ENCODE data around the gene SLC35F1.

The SLC35F1 gene

DNA sequence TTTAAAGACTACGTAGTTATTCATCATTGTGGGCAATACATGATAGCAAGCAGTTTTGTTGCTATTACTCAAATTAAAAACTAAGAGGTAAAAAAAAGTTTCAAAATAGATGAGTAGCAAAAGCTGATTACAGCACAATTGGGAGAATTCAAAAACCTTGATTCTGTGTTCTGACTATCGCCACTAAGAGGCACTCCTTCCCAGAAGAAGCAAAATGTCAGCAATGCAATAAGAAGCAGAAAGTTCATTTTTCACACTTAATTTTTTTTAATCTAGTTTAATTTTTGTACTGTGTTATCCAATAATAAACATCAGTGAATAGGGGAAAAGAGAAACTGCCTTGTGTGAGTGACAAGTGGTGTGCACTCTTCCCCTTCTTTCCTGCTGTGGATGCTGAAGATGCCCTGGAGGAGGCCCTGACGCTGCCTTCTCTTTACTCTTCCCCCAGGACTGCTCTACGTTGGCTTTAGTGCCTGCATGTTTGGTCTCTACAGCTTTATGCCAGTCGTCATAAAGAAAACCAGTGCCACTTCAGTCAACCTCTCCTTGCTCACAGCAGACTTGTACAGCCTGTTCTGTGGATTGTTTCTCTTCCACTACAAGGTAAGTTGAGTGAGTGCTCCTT is 377.8 kb downstream of the SLC35F1 start:
- peaks cover 36% of the 10 kb centered on the region for H3K27me3 Mint-ChIP-seq
- no peaks in the 10 kb centered on the region for H3K9me3 Mint-ChIP-seq
- H3K4me1 Mint-ChIP-seq, result no peaks in the 10 kb centered on the region
- H3K4me3 Mint-ChIP-seq, result no peak overlapping the region
- no peak overlapping the region for H3K27ac Mint-ChIP-seq (ENCODE audit: low read depth)
- no peaks in the 10 kb centered on the region for H3K36me3 Mint-ChIP-seq (ENCODE audit: insufficient read depth)
- ATAC-seq (replicated peaks; ENCODE audit: extremely low read depth, poor library complexity, severe bottlenecking) (no peak), DNase-seq (ENCODE audit: low spot score in 2 of 2) (no peak)

DNA sequence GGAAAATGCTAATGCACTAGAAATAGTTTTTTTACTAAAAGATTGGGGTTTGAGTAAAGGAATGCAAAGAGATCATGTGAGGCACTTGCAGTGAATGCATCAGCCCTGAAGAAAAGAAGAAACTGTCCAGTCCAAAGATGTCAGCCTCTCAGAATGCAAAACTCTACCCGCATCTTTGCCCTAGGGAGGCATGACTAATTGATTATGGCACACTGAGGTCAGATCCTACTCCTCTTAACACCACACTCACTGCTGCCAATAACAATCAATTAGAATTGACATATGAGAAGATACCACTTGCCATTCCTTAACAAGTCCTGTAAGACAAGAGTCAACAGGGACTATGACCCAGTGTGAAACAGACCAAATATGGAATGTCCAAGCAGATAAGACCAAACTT is 378.7 kb downstream of the SLC35F1 start:
- H3K27me3 Mint-ChIP-seq, result peaks cover 36% of the 10 kb centered on the region
- H3K27ac Mint-ChIP-seq (ENCODE audit: low read depth), result no peak overlapping the region
- no peak for DNase-seq (ENCODE audit: low spot score in 2 of 2)
- H3K4me3 Mint-ChIP-seq, result no peak overlapping the region
- no peaks in the 10 kb centered on the region for H3K4me1 Mint-ChIP-seq
- H3K9me3 Mint-ChIP-seq, result no peaks in the 10 kb centered on the region
- H3K36me3 Mint-ChIP-seq (ENCODE audit: insufficient read depth), result no peaks in the 10 kb centered on the region
- ATAC-seq (replicated peaks; ENCODE audit: extremely low read depth, poor library complexity, severe bottlenecking), result no peak

DNA sequence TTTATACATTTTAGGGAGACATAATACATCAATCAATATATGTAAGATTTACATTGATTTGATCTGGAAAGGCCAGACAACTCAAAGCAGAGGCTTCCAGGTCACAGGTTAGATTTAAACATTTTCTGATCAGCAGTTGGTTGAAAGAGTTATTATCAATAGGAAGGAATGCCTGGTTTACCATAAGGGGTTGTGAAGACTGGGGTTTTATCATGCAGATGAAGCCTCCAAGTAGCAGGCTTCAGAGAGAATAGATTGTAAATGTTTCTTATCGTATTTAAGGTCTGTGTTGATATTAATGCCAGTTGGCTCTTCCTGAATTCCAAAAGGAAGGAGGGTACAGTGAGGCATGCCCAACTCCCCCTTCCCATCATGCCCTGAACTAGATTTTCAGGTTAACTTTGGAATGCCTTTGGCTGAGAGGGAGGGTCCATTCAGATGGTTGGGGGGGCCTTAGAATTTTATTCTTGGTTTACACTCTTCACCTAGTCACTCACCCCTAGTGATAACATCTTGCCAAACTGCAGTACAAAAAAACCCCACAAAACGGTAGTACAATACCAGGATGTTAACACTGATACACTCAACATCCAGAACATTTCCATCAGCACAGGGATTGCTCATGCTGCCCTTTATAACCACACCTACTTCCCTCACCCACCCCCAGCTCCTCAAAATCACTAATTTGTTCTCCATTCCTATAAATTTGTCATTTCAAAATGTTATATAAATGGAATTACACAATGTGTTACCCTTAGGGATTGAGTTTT is 381.5 kb downstream of the SLC35F1 start:
- Mint-ChIP-seq H3K27ac (ENCODE audit: low read depth) (no peak overlapping the region), H3K9me3 (no peaks in the 10 kb centered on the region), H3K36me3 (ENCODE audit: insufficient read depth) (no peaks in the 10 kb centered on the region), H3K27me3 (peaks cover 38% of the 10 kb centered on the region), H3K4me3 (no peak overlapping the region), H3K4me1 (no peaks in the 10 kb centered on the region)
- DNase-seq (ENCODE audit: low spot score in 2 of 2) (no peak), ATAC-seq (replicated peaks; ENCODE audit: extremely low read depth, poor library complexity, severe bottlenecking) (no peak)

DNA sequence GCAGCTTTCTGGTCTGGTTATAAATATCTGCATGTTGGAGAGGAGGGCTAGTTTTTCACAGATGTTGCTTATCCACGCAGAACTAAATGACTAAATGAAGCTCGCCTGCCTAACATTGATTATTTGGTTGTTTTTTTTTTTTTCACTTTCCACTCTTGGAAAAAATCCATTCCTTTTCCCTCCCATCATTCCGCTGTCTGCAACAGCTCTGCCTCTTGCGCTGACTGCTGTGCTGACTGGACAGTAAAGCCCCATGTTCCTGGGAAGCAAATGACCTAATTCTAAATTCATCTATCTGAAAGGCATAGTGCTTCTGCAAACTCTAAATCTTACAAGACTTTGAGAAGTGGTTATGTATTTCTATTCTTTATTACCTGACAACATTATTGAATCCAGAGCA is 385.5 kb downstream of the SLC35F1 start:
- no peaks in the 10 kb centered on the region for H3K36me3 Mint-ChIP-seq (ENCODE audit: insufficient read depth)
- H3K27me3 Mint-ChIP-seq, result peaks cover 30% of the 10 kb centered on the region

DNA sequence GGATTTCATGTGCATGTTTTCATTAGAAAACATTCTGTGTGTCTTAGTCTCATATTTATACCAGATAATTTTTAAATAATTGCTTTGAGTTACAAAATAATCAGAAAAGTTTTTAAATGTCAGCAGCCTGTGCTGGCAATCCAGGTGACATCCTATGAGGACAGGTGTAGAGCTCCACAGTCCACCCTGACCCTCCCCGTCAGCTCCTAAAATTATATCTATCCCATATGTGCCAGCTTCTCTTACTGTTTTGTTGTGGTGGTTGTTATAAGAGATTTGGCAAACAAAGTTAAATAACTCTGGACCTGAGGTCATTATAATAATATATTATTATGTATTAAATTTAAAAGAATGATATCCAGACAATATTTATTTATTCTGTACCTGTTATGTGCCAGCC is 387.8 kb downstream of the SLC35F1 start:
- no peak overlapping the region for H3K27ac Mint-ChIP-seq (ENCODE audit: low read depth)
- no peaks in the 10 kb centered on the region for H3K36me3 Mint-ChIP-seq (ENCODE audit: insufficient read depth)
- peaks cover 45% of the 10 kb centered on the region for H3K27me3 Mint-ChIP-seq
- ATAC-seq (replicated peaks; ENCODE audit: extremely low read depth, poor library complexity, severe bottlenecking), result no peak
- DNase-seq (ENCODE audit: low spot score in 2 of 2), result no peak
- no peaks in the 10 kb centered on the region for H3K4me1 Mint-ChIP-seq
- H3K9me3 Mint-ChIP-seq, result no peaks in the 10 kb centered on the region
- H3K4me3 Mint-ChIP-seq, result no peak overlapping the region

More for the DNA sequence above, 385.5 kb downstream of the SLC35F1 start:
- no peak overlapping the region for H3K4me3 Mint-ChIP-seq
- H3K27ac Mint-ChIP-seq (ENCODE audit: low read depth), result no peak overlapping the region
- DNase-seq (ENCODE audit: low spot score in 2 of 2), result no peak
- ATAC-seq (replicated peaks; ENCODE audit: extremely low read depth, poor library complexity, severe bottlenecking), result no peak
- H3K4me1 Mint-ChIP-seq, result no peaks in the 10 kb centered on the region
- no peaks in the 10 kb centered on the region for H3K9me3 Mint-ChIP-seq

DNA sequence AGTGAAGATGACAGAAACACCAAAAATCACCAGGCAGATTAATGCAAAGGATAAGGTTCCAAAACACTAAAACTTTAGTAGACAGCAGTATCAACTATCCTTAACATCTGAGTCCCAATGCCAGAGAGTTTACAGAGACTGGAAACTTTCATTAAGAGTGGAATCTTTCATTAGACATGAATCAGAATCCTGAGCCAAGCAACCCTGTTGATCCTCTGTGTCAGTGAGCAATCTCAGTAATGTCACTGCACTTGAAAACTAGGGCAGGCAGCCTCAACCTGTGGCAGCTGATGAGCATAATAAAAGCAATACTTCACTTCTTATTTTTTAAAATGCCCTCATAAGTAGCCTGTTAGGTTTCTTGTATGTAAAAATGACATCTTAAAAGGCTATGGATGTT is 388.3 kb downstream of the SLC35F1 start:
- ATAC-seq (replicated peaks; ENCODE audit: extremely low read depth, poor library complexity, severe bottlenecking) (no peak), DNase-seq (ENCODE audit: low spot score in 2 of 2) (no peak)
- Mint-ChIP-seq H3K27ac (ENCODE audit: low read depth) (no peak overlapping the region), H3K36me3 (ENCODE audit: insufficient read depth) (no peaks in the 10 kb centered on the region), H3K9me3 (no peaks in the 10 kb centered on the region), H3K4me3 (no peak overlapping the region), H3K27me3 (peaks cover 45% of the 10 kb centered on the region), H3K4me1 (no peaks in the 10 kb centered on the region)

DNA sequence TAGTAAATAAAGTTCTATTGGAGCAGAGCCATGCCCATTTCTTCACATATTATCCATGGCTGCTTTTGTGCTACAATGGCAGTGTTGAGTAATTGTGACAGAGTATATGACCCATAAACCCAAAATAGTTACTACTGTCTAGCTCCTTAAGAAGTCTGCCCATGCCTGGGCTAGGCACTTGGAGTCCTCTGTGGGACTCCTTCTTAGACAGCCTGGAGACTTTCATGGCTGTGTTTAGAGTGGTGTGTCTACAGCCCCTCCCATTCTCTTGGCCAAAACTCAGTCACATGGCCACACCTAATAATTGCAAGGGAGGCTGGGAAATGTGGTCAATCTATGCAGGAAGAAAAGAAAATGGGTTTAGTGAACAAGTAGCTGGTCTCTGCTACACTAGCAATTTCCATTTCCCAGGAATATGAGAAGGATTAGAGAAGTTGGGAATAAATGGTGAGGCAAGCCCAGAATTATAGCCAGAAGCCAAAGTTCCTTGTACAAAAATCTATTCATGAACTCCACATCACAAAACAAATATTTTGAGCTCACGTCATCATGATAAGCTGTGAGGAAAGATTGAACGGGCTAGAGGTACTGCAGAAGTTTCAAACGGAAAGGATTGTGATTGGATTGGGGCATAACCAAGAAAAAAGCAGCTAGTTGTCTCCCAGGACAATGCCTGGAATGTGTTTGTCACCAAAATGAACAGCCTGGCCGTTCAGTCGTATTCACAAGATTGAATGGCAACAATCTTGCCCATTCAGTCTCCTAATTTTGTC is 389.3 kb downstream of the SLC35F1 start:
- Mint-ChIP-seq H3K4me1 (no peaks in the 10 kb centered on the region), H3K27ac (ENCODE audit: low read depth) (no peak overlapping the region), H3K27me3 (peaks cover 44% of the 10 kb centered on the region), H3K4me3 (no peak overlapping the region), H3K9me3 (no peaks in the 10 kb centered on the region), H3K36me3 (ENCODE audit: insufficient read depth) (no peaks in the 10 kb centered on the region)
- DNase-seq (ENCODE audit: low spot score in 2 of 2), result no peak
- ATAC-seq (replicated peaks; ENCODE audit: extremely low read depth, poor library complexity, severe bottlenecking), result no peak

DNA sequence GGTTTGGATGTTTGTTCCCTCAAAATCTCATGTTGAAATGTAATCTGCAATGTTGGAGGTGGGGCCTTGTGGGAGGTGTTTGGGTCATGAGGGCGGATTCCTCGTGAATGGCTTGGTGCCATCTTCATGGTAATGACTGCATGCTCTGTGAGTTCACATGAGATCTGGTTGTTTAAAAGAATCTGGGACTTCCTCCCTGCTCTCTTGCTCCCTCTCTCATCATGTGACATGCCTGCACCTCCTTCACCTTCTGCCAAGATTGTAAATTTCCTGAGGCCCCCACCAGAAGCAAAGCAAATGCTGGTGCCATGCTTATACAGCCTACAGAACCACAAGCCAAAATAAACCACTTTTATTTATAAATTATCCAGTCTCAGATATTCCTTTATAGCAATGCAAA is 390.8 kb downstream of the SLC35F1 start:
- ATAC-seq (replicated peaks; ENCODE audit: extremely low read depth, poor library complexity, severe bottlenecking) (no peak), DNase-seq (ENCODE audit: low spot score in 2 of 2) (no peak)
- Mint-ChIP-seq H3K27ac (ENCODE audit: low read depth) (no peak overlapping the region), H3K27me3 (peaks cover 29% of the 10 kb centered on the region), H3K36me3 (ENCODE audit: insufficient read depth) (no peaks in the 10 kb centered on the region), H3K4me1 (no peaks in the 10 kb centered on the region), H3K4me3 (no peak overlapping the region), H3K9me3 (no peaks in the 10 kb centered on the region)

DNA sequence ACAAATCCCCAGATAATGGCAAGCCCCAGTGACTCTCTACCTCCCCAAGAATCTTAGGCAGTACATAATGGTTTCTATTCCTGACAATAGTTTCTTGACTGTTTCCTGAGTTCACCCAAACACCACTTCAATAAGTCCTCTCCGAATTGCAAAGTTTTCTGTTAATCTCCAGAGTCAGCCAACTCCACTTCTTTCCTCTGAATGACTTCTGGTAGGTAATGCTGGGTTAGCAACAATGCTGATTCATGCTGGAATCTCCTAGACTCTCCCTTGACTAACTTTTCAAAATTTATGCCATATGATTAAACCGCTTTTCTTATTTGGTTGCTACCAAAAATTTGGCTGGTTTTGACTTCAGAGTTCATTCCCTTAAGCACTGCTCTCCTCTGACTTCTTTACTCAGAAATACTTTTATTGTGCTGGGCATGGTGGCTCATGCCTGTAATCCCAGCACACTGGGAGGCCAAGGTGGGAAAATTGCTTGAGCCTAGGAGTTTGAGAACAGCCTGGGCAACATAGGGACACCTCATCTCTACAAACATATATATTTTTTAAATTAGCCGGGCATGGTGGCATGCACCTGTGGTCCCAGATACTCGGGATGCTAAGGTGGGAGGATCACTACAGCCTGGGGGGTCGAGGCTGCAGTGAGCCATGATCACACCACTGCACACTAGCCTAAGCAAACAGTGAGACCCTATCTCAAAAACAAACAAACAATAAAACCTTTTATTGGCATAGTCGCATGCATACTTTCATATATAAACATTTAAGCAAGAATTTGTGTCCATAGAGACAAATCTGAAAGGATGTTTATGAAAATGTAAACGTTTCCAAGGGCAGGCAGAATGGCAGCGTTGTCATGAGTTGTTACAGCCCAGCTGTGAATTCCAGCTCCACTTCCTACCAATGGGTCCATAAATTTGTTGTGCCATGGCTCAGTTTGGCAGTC is 391.7 kb downstream of the SLC35F1 start:
- no peaks in the 10 kb centered on the region for H3K36me3 Mint-ChIP-seq (ENCODE audit: insufficient read depth)
- no peak overlapping the region for H3K27ac Mint-ChIP-seq (ENCODE audit: low read depth)
- H3K27me3 Mint-ChIP-seq, result peaks cover 27% of the 10 kb centered on the region
- no peaks in the 10 kb centered on the region for H3K4me1 Mint-ChIP-seq
- no peaks in the 10 kb centered on the region for H3K9me3 Mint-ChIP-seq
- H3K4me3 Mint-ChIP-seq, result no peak overlapping the region
- ATAC-seq (replicated peaks; ENCODE audit: extremely low read depth, poor library complexity, severe bottlenecking) (no peak), DNase-seq (ENCODE audit: low spot score in 2 of 2) (no peak)

DNA sequence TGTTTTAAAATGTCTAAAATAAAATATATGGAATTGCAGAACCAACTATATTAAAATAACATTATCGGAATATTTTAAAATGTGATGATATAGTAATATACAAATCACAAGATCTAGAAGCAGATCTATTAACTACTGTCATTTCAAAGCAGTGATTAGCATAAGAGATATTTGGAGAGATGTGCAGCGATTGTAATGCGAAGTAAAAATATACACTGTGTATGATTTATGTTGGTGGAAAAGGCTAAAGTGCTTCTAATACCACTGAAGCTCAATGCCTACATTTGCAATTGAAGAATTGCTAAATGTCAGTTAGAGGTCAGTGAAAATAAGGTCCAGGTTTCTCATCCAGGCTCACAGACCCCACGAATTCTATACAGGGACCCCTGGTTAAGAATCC is 392.4 kb downstream of the SLC35F1 start:
- H3K4me1 Mint-ChIP-seq, result no peaks in the 10 kb centered on the region
- ATAC-seq (replicated peaks; ENCODE audit: extremely low read depth, poor library complexity, severe bottlenecking), result no peak
- DNase-seq (ENCODE audit: low spot score in 2 of 2), result no peak
- peaks cover 27% of the 10 kb centered on the region for H3K27me3 Mint-ChIP-seq
- no peaks in the 10 kb centered on the region for H3K36me3 Mint-ChIP-seq (ENCODE audit: insufficient read depth)
- no peak overlapping the region for H3K4me3 Mint-ChIP-seq
- H3K9me3 Mint-ChIP-seq, result no peaks in the 10 kb centered on the region
- no peak overlapping the region for H3K27ac Mint-ChIP-seq (ENCODE audit: low read depth)

DNA sequence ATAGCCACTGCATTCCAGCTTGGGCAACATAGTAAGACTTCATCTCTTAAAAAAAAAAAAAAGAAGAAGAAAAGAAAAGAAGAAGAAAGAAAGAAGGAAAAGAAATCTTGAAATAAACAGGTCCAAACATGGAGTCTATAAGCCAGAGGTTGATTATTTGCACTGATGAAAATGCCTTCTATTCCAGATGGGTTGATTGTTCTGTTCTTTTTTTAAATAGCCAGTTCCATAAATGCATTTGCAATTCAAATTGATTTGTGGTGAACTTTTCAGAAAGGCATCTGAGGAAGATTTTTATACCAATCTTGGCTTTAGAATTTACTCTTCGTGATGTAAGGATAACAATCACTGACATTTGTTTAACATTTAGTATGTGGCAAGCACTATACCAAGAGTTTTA is 397.3 kb downstream of the SLC35F1 start:
- peaks cover 2% of the 10 kb centered on the region for H3K36me3 Mint-ChIP-seq (ENCODE audit: insufficient read depth)
- no peak overlapping the region for H3K4me3 Mint-ChIP-seq
- no peak overlapping the region for H3K27ac Mint-ChIP-seq (ENCODE audit: low read depth)
- H3K4me1 Mint-ChIP-seq, result no peaks in the 10 kb centered on the region
- no peaks in the 10 kb centered on the region for H3K27me3 Mint-ChIP-seq
- ATAC-seq (replicated peaks; ENCODE audit: extremely low read depth, poor library complexity, severe bottlenecking) (no peak), DNase-seq (ENCODE audit: low spot score in 2 of 2) (no peak)
- H3K9me3 Mint-ChIP-seq, result no peaks in the 10 kb centered on the region

DNA sequence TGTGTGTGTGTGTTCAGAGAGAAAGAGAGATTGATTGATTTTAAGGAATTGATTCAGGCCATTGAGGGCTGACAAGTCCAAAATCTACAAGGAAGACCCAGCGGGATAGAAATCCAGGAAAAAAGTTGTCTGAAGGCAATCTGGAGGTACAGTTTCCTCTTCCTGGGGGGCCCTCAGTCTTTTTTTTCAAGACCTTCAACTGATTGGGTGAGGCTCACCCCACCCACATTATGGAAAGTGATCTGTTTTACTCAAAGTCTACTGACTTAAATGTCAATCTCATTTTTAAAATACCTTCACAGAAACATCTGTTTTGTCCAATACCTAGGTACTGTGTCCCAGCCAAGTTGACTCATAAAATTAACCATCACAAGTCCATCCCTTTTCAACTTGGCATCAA is 398.0 kb downstream of the SLC35F1 start:
- Mint-ChIP-seq H3K4me1 (no peaks in the 10 kb centered on the region), H3K27me3 (no peaks in the 10 kb centered on the region), H3K9me3 (no peaks in the 10 kb centered on the region), H3K4me3 (no peak overlapping the region), H3K27ac (ENCODE audit: low read depth) (no peak overlapping the region), H3K36me3 (ENCODE audit: insufficient read depth) (peaks cover 2% of the 10 kb centered on the region)
- DNase-seq (ENCODE audit: low spot score in 2 of 2) (no peak), ATAC-seq (replicated peaks; ENCODE audit: extremely low read depth, poor library complexity, severe bottlenecking) (no peak)
